GM18511 (cell line): ENCODE data around the gene SLC66A1.

Experiments
- ATAC-seq: cut with Tn5 transposase; IDR thresholded peaks from one replicate; pipeline ENCODE4 v1.9.1; 2021; ENCODE audit warnings: mild to moderate bottlenecking, moderate library complexity; ENCODE audit not compliant: unreplicated experiment

SLC66A1 gene

GRCh38 chr1:19324665-19324990, 12.5 kb downstream of the SLC66A1 start:
- ATAC-seq, result no peak

GRCh38 chr1:19325368-19325957, 13.3 kb downstream of the SLC66A1 start:
- no peak for ATAC-seq

- ATAC-seq, result no peak
Measured at GRCh38 chr1:19325958-19326747, 14.0 kb downstream of the SLC66A1 start.

- no peak for ATAC-seq
Measured at GRCh38 chr1:19326748-19327065, 14.6 kb downstream of the SLC66A1 start.

- ATAC-seq, result no peak
Measured at GRCh38 chr1:19327301-19327700, 15.2 kb downstream of the SLC66A1 start.

GRCh38 chr1:19327736-19328135, 15.6 kb downstream of the SLC66A1 start:
- ATAC-seq, result no peak

GRCh38 chr1:19328486-19328885, 16.4 kb downstream of the SLC66A1 start:
- no peak for ATAC-seq

- ATAC-seq, result no peak
Measured at GRCh38 chr1:19329188-19329587, 17.1 kb downstream of the SLC66A1 start.

- no peak for ATAC-seq
Measured at GRCh38 chr1:19329611-19330010, 17.5 kb downstream of the SLC66A1 start.

GRCh38 chr1:19330449-19331135, 18.5 kb downstream of the SLC66A1 start:
- no peak for ATAC-seq

GRCh38 chr1:19331262-19331878, 19.2 kb downstream of the SLC66A1 start:
- ATAC-seq, result no peak

- ATAC-seq, result no peak
Measured at GRCh38 chr1:19332832-19333231, 20.7 kb downstream of the SLC66A1 start.

- no peak for ATAC-seq
Measured at GRCh38 chr1:19333587-19334354, 21.6 kb downstream of the SLC66A1 start.

- no peak for ATAC-seq
Measured at GRCh38 chr1:19336543-19336942, 24.4 kb downstream of the SLC66A1 start.

GRCh38 chr1:19337289-19337688, 25.2 kb downstream of the SLC66A1 start:
- no peak for ATAC-seq

GRCh38 chr1:19338323-19338762, 26.2 kb downstream of the SLC66A1 start:
- no peak for ATAC-seq

GRCh38 chr1:19339214-19339861, 27.2 kb downstream of the SLC66A1 start:
- no peak for ATAC-seq

- ATAC-seq, result no peak
Measured at GRCh38 chr1:19340387-19340937, 28.3 kb downstream of the SLC66A1 start.

GRCh38 chr1:19341201-19342061, 29.3 kb downstream of the SLC66A1 start:
- ATAC-seq, result no peak
